HuH-7.5 (cell line): ENCODE results near the gene WWTR1.
A peak's percentile ranks its signal among the peaks of the same experiment; 100 is the strongest.

ENCODE experiments used
- DNase-seq: peaks from one replicate; pipeline ENCODE4 v3.0.0; 2011; ENCODE audit warnings: low spot score

The WWTR1 gene

GRCh38 chr3:149534082-149534481, 123.7 kb downstream of the WWTR1 start:
- DNase-seq, result no peak

- DNase-seq, result no peak
These were observed 125.2 kb downstream of the WWTR1 start for GRCh38 chr3:149532489-149533180.

- DNase-seq, result no peak
These were observed 128.7 kb downstream of the WWTR1 start for GRCh38 chr3:149529099-149529498.

GRCh38 chr3:149528340-149528650, 129.5 kb downstream of the WWTR1 start:
- no peak for DNase-seq

GRCh38 chr3:149527531-149528339, 130.1 kb downstream of the WWTR1 start:
- DNase-seq, result no peak

GRCh38 chr3:149523512-149524299, 134.1 kb downstream of the WWTR1 start:
- no peak for DNase-seq

- no peak for DNase-seq
These were observed 137.9 kb downstream of the WWTR1 start for GRCh38 chr3:149519912-149520311.

- no peak for DNase-seq
These were observed 140.9 kb downstream of the WWTR1 start for GRCh38 chr3:149516920-149517319.

- DNase-seq, result no peak
These were observed 142.6 kb downstream of the WWTR1 start for GRCh38 chr3:149515249-149515648.

GRCh38 chr3:149514471-149514870, 143.4 kb downstream of the WWTR1 start:
- DNase-seq, result no peak

GRCh38 chr3:149512073-149512782, 145.6 kb downstream of the WWTR1 start:
- peak; percentile 47 for DNase-seq

GRCh38 chr3:149511040-149511626, 146.7 kb downstream of the WWTR1 start:
- DNase-seq, result no peak

GRCh38 chr3:149510480-149510879, 147.3 kb downstream of the WWTR1 start:
- no peak for DNase-seq

- no peak for DNase-seq
These were observed 148.3 kb downstream of the WWTR1 start for GRCh38 chr3:149509526-149509925.

- no peak for DNase-seq
These were observed 150.1 kb downstream of the WWTR1 start for GRCh38 chr3:149507491-149508324.

GRCh38 chr3:149506965-149507364, 150.9 kb downstream of the WWTR1 start:
- DNase-seq, result no peak

GRCh38 chr3:149506540-149506939, 151.3 kb downstream of the WWTR1 start:
- DNase-seq, result no peak

- DNase-seq, result no peak
These were observed 155.4 kb downstream of the WWTR1 start for GRCh38 chr3:149502438-149502837.

GRCh38 chr3:149501524-149501923, 156.3 kb downstream of the WWTR1 start:
- no peak for DNase-seq

- no peak for DNase-seq
These were observed 159.7 kb downstream of the WWTR1 start for GRCh38 chr3:149497966-149498670.
